Effector CD4-positive, alpha-beta T cell (primary cell): ENCODE measurements around the gene TMEM207.

ENCODE experiments used
- DNase-seq: peaks from one replicate; pipeline ENCODE4 v3.0.0-alpha.2; 2020

TMEM207 gene

GRCh38 chr3:190384309-190384756, 65.4 kb downstream of the TMEM207 start:
- DNase-seq = no peak

- DNase-seq = no peak
These were observed 67.6 kb downstream of the TMEM207 start for GRCh38 chr3:190382082-190382481.

- DNase-seq = no peak
These were observed 68.3 kb downstream of the TMEM207 start for GRCh38 chr3:190381441-190381840.

GRCh38 chr3:190380184-190380583, 69.5 kb downstream of the TMEM207 start:
- DNase-seq = no peak
